SW480 (cell line): ENCODE measurements around the gene TMEM94.
A peak's percentile ranks its signal among the peaks of the same experiment; 100 is the strongest.
"Not testable (repeated sequence)": the region's sequence is repeated elsewhere in the genome, so short reads cannot be mapped to it uniquely, and the experiment has no call there.

Source experiments
- DNase-seq: peaks from one replicate; pipeline ENCODE4 v3.0.0-alpha.2; 2016; ENCODE audit warnings: low spot score

Gene TMEM94

DNA sequence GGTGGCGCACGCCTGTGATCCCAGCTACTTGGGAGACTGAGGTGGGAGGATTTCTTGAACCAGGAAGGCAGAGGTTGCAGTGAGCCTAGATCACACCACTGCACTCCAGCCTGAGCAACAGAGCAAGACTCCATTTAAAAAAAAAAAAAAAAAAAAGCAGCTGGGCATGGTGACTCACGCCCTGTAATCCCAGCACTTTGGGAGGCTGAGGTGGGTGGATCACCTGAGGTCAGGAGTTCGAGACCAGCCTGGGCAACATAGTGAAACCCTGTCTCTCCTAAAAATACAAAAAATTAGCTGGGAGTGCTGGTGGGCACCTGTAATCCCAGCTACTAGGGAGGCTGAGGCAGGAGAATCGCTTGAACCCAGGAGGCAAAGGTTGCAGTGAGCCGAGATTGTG, 10.5 kb upstream of the TMEM94 start:
- not testable (repeated sequence) for DNase-seq

- DNase-seq = no peak
These were observed 8.2 kb upstream of the TMEM94 start for GRCh38 chr17:75447951-75448856.

- DNase-seq = no peak
These were observed 6.2 kb upstream of the TMEM94 start for GRCh38 chr17:75450270-75450669.

DNA sequence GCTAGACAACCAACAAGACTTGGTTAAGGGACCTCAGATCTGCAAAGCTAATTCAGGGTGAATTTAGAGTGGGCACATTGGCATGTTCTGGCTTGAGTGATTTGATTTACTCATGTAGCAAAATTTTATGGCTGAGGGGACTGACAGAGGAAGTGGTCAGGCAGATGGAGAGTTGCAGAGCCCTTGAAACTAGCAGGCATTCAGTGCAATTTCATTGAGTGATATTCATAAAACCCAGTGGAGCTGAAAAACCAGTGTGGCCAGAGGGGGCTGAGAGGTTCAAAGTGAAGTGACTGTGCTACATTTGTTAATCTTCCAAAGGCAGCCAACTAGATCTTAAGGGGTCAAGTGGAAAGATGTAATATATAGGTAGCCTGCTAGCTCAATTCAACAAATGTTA, 2.2 kb upstream of the TMEM94 start:
- DNase-seq = peak; percentile 47

DNA sequence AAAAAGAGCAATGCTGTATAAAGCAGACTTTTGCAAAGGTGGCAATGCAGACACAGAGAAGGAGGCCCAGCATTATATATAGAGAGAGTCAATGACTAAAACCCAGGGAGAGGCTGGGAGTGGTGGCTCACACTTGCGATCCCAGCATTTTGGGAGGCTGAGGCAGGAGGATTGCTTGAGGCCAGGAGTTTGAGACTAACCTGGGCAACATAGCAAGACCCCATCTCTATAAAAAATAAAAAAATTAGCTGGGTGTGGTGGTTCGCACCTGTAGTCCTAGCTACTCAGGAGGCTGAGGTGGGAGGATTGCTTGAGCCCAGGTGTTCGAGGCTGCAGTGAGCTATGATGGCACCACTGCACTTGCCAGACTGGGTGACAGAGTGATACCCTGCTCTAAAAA, 1.8 kb upstream of the TMEM94 start:
- DNase-seq = not testable (repeated sequence)

- DNase-seq = no peak
These were observed 407 bp upstream of the TMEM94 start for GRCh38 chr17:75456039-75456416.

- DNase-seq = no peak
These were observed 716 bp downstream of the TMEM94 start for GRCh38 chr17:75457047-75457654.

DNA sequence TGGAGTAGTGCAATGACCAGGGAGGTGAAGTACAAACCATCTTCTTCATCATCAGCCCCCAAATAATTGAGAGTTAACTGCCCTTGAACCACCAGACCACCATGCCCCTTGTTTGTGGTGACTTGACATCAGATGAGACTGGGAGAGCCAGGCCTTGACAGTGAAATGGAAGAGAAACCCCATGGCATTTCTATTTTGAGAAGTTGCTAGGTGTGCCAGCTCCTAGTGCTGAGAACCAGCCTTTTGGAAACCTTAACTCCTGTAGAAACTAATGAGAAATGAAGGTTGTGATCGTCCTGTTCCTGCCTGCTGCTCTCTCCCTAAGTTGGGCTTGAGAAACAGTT, 2.8 kb downstream of the TMEM94 start:
- DNase-seq = no peak

DNA sequence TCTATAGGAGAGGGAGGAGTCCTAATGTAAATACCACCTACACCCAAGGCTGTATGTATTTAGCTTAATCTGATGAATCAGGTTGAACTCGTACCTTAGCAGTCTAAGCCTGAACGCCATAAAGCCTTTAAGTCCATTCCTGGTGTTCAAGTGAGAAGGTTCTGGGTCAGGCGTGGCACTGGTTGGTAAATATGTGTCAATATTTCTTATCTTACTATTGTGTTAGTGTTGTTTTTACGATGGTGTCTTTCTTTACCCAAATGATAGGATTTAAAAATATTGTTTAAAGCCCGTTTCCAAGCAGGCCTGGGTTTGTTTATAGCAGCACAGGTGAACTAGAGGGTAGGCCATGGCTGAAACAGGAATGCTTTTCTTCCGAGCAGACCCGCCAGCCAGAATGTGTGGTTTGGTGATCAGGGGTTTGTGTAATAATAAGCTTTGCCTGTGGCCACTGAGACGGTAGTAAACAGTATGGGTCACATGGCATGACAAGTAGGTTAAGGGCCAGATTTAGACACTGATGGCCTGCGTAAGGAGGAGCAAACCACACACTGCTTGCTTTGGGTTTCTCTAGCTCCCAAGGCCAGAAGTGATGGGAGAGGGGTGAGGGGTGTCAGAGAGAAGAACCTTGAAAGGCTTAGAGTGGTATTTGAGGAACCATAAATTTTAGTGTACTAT, 3.3 kb downstream of the TMEM94 start:
- DNase-seq = peak; percentile 69

DNA sequence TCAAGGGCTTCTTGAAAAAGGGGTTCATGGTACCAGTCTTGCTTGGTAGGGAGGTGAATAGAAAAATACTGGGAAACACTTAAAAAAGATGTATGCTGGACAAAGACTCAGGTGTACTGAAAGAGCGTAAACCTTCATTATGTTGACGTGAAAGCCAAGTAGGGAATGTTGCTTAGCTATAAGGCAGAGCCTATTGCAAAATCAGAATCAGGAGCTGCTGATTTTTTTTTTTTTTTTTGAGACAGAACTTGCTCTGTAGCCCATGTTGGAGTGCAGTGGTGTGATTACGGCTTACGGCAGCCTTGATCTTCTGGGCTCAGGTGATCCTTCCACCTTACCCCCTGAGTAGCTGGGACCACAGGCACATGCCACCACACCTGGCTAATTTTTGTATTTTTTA, 3.9 kb downstream of the TMEM94 start:
- DNase-seq = no peak

GRCh38 chr17:75463603-75464002, 7.2 kb downstream of the TMEM94 start:
- no peak for DNase-seq

- DNase-seq = no peak
These were observed 8.6 kb downstream of the TMEM94 start for GRCh38 chr17:75465039-75465438.

GRCh38 chr17:75468291-75468754, 11.9 kb downstream of the TMEM94 start:
- DNase-seq = no peak

- no peak for DNase-seq
These were observed 12.4 kb downstream of the TMEM94 start for GRCh38 chr17:75468779-75469373.

DNA sequence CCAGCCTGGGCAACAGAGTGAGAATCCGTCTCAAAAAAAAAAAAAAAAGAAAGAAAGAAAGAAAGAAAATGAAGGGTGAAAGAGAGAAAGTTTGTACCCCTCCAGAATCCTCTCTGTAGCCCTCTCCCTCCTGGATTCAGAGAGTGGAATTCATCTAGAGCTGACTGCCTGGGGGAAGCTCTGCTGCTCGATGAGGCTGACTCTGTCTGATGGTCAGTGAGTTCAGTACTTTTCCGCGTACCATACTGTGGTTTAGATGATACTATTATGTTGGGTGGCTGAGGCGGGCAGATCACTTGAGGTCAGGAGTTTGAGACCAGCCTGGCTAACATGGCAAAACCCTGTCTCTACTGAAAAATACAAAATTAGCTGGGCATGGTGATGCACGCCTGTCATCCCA, 14.8 kb downstream of the TMEM94 start:
- no peak for DNase-seq

DNA sequence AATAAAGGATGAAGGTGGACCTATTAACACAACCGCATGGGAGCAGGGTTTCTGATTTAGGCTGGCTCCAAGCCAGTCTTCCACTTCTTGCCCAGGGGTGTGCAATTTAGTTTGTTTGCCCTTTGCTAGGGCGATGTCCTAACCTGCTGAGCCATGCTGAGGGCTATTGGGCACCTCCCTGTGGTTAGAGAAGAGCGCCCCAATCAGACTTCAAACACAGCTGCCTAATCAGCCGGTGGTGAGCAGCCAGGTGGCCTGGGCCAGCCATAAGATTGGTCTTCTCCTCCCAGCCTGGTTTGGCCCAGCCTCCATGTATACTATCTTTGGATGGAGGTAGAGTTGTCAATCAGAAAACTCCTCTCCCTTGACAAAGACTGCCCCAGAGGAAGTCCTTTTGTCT, 15.7 kb downstream of the TMEM94 start:
- DNase-seq = peak; percentile 10

- DNase-seq = no peak
These were observed 16.8 kb downstream of the TMEM94 start for GRCh38 chr17:75473246-75473645.

- no peak for DNase-seq
These were observed 18.3 kb downstream of the TMEM94 start for GRCh38 chr17:75474736-75475135.

DNA sequence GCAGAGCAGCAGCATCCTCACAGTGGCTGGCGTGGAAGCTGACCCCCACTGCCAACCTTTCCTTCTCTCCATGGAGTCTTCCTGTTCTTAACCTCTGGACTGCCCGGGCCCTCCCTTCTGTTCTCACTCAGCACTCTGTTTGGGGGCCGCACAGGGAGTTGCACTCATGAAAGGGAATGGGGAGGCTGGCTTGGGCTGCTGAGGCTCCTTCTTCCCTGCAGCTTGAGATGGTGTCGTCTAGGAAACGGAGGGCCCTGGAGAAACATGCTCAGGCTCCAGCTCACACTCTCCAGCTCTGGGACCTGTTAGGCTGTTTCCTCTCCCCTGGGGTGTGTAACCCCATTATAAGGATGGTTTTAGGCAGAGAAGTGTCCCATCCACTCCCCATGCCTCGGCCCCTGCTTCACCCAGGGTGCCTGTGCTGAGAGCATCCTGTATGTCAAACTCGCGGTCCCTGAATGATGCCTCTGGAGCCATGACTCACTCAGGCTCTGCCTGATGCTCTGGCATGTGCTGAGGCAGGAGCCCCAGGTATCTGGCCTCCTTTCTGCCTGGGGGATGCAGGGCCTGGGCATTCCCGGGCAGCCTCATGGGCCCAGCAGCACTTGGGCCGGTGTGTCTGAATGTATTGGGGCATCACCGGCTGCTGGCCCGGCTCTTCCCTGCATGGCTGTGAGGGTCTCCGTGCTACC, 18.9 kb downstream of the TMEM94 start:
- DNase-seq = no peak

DNA sequence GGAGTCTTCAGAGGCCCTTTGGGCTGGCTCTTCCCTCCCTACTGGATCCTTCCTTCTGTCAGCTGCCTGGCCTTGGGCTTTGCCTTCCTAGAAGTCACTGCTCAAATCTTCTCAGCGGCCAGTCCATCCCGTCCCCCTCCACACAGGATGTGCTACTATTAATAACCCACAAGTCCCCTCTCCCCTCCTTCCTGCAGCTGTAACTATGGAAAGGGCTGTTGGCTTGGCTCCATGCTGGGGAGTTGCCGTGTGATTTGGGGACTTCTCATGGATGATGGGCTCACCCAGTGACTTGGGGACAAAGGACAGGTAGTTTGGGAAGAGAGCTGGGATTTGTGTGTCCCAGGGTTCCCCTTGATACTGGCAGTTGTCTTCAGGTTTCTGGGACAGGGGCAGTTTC, 19.4 kb downstream of the TMEM94 start:
- DNase-seq = no peak

- no peak for DNase-seq
These were observed 19.8 kb downstream of the TMEM94 start for GRCh38 chr17:75476271-75476671.
